ENCODE measurements around the gene RSPRY1. TPM values are rescaled to one million over a fixed set of nuclear protein-coding genes. Genes with fewer than 3 reads are reported as not detected.

The RSPRY1 gene
- total and polyA plus RNA-seq, 2 donors from 2014 or later = 14.4 to 32.2 TPM

DNA sequence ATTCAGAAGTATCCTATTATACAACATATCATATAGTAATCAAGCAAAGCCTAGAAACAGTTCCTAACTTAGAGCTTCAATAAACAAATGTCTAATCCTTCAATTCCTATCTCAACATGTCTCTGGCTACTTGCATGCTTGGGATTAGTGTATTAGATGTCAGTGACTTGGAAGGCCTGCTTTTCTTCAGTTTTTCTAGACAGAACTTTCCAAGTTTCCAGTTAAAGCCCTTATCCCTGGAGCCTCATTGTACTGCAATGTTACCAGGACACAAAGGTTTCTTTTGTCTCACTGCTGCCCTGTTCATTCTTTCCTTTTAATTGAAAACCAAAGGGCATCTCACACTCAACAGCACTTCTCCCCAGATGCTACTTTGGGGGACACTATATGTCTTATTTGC is 16.8 kb upstream of the RSPRY1 start:
- Histone ChIP-seq H3K9ac (ENCODE audit: low read length in 3 of 3) (no peak overlapping the region), H3K4me3 (ENCODE audit: low read length in 3 of 3) (no peak overlapping the region), H3K36me3 (ENCODE audit: control insufficient read depth in 2 of 3, insufficient read depth in 3 of 3, low read length in 3 of 3) (peaks cover 4 to 39% (median 21%) of the 10 kb centered on the region in 3 donors), H3K9me3 (ENCODE audit: control insufficient read depth in 2 of 3, insufficient read depth in 1 of 3, low read length in 3 of 3) (no peaks in the 10 kb centered on the region), H3K4me1 (ENCODE audit: control insufficient read depth in 2 of 3, insufficient read depth in 2 of 3, low read depth in 1 of 3, low read length in 3 of 3) (peaks cover 5 to 7% (median 5%) of the 10 kb centered on the region in 3 donors), H3K27ac (ENCODE audit: low read depth in 2 of 2, low read length in 2 of 2) (no peak overlapping the region), H3K27me3 (ENCODE audit: control insufficient read depth, insufficient read depth, low read length) (no peaks in the 10 kb centered on the region)
- DNase-seq (no peak), FAIRE-seq (no peak)
- TF ChIP-seq, protein P1, sequence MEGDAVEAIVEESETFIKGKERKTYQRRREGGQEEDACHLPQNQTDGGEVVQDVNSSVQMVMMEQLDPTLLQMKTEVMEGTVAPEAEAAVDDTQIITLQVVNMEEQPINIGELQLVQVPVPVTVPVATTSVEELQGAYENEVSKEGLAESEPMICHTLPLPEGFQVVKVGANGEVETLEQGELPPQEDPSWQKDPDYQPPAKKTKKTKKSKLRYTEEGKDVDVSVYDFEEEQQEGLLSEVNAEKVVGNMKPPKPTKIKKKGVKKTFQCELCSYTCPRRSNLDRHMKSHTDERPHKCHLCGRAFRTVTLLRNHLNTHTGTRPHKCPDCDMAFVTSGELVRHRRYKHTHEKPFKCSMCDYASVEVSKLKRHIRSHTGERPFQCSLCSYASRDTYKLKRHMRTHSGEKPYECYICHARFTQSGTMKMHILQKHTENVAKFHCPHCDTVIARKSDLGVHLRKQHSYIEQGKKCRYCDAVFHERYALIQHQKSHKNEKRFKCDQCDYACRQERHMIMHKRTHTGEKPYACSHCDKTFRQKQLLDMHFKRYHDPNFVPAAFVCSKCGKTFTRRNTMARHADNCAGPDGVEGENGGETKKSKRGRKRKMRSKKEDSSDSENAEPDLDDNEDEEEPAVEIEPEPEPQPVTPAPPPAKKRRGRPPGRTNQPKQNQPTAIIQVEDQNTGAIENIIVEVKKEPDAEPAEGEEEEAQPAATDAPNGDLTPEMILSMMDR (IDR thresholded peaks at IDR 0.05; ENCODE audit: borderline replicate concordance, extremely low read depth, insufficient read depth) = no peak
- intact Hi-C loops (cut with DNase I) = loop anchor here (5.0 kb wide), 1 partner anchor 82 kb away; no protein-coding TSS in a partner anchor

GRCh38 chr16:57172721-57173290 is 13.3 kb upstream of the RSPRY1 start:
- DNase-seq (no peak), FAIRE-seq (no peak)
- Histone ChIP-seq H3K36me3 (ENCODE audit: control insufficient read depth in 2 of 3, insufficient read depth in 3 of 3, low read length in 3 of 3) (peaks cover 0 to 28% (median 18%) of the 10 kb centered on the region in 3 donors), H3K4me1 (ENCODE audit: control insufficient read depth in 2 of 3, insufficient read depth in 2 of 3, low read depth in 1 of 3, low read length in 3 of 3) (peaks cover 0 to 5% (median 0%) of the 10 kb centered on the region in 3 donors), H3K27ac (ENCODE audit: low read depth in 2 of 2, low read length in 2 of 2) (no peak overlapping the region), H3K4me3 (ENCODE audit: low read length in 3 of 3) (no peak overlapping the region), H3K9me3 (ENCODE audit: control insufficient read depth in 2 of 3, insufficient read depth in 1 of 3, low read length in 3 of 3) (no peaks in the 10 kb centered on the region), H3K9ac (ENCODE audit: low read length in 3 of 3) (no peak overlapping the region), H3K27me3 (ENCODE audit: control insufficient read depth, insufficient read depth, low read length) (no peaks in the 10 kb centered on the region)
- TF ChIP-seq, protein P1 (IDR thresholded peaks at IDR 0.05; ENCODE audit: borderline replicate concordance, extremely low read depth, insufficient read depth) = no peak
- intact Hi-C loops (cut with DNase I) = no loop called here

GRCh38 chr16:57175896-57176295 is 10.2 kb upstream of the RSPRY1 start:
- Histone ChIP-seq H3K27ac (ENCODE audit: low read depth in 2 of 2, low read length in 2 of 2) (no peak overlapping the region), H3K36me3 (ENCODE audit: control insufficient read depth in 2 of 3, insufficient read depth in 3 of 3, low read length in 3 of 3) (peaks cover 0 to 15% (median 13%) of the 10 kb centered on the region in 3 donors), H3K9ac (ENCODE audit: low read length in 3 of 3) (no peak overlapping the region), H3K4me1 (ENCODE audit: control insufficient read depth in 2 of 3, insufficient read depth in 2 of 3, low read depth in 1 of 3, low read length in 3 of 3) (peaks cover 0 to 5% (median 0%) of the 10 kb centered on the region in 3 donors), H3K4me3 (ENCODE audit: low read length in 3 of 3) (no peak overlapping the region), H3K9me3 (ENCODE audit: control insufficient read depth in 2 of 3, insufficient read depth in 1 of 3, low read length in 3 of 3) (no peaks in the 10 kb centered on the region), H3K27me3 (ENCODE audit: control insufficient read depth, insufficient read depth, low read length) (no peaks in the 10 kb centered on the region)
- FAIRE-seq (no peak), DNase-seq (peak in 2 of 5 donors; percentile 46 to 53)
- intact Hi-C loops (cut with DNase I) = no loop called here
- TF ChIP-seq, protein P1 (IDR thresholded peaks at IDR 0.05; ENCODE audit: borderline replicate concordance, extremely low read depth, insufficient read depth) = no peak
